Occipital lobe (tissue), 2 donors: Measurements from ENCODE around the gene YBEY. TPM values are rescaled to one million over a fixed set of nuclear protein-coding genes. Genes with fewer than 3 reads are reported as not detected.

Source experiments
- DNase-seq: peaks from one replicate; lab custom pipeline; 2025; lab: John Stamatoyannopoulos, UW
- total RNA-seq: library from RNA; depleted of rRNA; stranded (reverse); fragments of >200 nt; gene quantifications from one replicate; pipeline ENCODE4 v1.2.3, GENCODE V29; 2014

YBEY gene
- total RNA-seq, 1 donor from 2014 or later = 11.7 TPM

DNA sequence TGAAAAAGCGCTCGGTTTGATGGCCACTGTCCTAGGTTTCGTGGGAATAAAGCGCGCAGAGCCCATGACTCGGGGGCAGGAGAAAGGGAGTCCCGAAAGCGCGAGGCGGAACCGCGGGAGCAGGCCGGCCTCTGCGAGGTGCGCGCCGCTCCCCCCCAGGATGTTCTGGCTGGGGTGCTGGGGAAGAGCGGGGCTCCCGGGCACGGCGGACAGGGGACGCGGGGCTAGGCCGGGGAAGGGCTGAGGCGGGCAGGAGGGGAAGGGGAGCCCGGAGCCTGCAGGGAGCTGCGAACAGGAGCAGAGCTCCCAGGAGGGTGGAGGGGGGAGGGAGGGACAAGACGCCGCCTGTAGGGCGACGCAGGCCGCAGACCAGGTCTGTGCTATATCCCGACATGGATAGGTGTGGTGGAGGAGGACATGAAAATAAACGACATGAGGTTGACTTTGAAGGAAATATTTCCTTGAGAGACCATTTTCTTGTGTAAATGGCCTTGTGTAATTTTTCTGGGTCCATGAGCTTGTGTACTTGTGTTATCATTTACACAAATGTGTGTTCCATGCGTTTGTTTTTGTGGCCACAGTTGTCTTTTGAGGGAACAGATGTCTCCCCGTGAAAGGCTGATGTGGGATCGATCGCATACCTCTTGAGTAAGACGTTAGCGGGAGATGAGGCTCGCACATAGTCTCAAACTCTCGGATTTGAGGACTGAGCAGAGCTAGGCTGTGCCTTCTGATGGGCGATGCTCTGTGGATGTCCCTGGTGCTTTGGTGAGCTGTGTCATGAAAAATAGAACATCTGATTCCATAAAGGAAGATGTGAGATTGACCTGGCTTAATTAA, 39.2 kb downstream of the YBEY start:
- DNase-seq = peak; percentile 22

GRCh38 chr21:46326110-46326703, 40.1 kb downstream of the YBEY start:
- DNase-seq = no peak

DNA sequence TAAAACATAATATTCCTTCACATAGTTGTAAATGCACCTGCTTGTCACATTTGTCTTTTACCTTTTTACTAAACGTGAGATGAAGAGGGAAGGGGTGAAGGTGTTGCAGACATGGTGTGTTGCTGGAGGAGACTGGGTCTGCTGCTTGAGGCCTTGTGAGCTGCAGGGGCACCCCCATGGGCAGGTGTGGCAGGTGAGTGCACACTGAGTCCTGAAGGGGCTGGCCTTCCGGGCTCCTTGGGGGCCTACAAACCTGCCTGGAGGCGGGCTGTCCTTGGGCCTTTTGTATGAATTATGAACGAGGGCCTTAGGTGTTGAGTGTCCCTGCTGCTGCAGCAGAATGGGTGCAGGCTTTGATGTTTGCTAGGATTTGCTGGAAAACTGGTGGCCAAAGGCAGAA, 41.6 kb downstream of the YBEY start:
- no peak for DNase-seq

DNA sequence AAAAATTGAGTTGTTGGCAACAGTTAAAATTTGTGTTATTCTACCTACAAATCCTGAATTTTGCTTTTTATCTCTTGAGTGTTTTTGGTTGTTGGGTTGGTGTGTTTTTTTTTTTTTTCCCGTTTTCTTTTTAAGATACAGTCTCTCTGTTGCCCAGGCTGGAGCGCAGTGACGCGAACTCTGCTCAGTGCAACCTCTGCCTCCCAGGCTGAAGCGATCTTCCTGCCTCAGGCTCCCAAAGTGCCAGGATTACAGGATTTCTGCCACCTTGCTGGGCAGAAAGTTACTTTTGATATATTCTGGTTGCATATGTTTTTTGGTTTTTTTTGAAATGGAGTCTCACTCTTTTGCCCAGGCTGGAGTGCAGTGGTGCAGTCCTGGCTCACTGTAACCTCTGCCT, 42.0 kb downstream of the YBEY start:
- no peak for DNase-seq

DNA sequence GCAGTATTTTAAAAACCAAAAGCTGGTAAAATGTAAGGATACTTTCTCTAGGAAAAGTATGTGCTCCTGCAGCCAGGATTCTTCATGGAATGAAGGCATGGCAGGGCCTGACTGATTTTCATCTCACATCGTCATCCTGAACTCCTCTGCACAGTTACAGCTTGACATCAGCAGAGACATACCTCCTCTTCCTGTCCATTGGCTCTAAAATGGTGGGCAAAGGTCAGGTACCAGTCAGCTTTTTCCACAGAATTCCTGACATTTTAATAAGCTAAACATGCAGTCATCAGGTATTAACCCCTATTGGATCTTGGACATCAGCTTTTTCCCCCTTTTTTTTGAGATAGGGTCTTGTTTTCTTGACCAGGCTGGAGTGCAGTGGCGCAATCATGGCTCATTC, 43.7 kb downstream of the YBEY start:
- DNase-seq = no peak

DNA sequence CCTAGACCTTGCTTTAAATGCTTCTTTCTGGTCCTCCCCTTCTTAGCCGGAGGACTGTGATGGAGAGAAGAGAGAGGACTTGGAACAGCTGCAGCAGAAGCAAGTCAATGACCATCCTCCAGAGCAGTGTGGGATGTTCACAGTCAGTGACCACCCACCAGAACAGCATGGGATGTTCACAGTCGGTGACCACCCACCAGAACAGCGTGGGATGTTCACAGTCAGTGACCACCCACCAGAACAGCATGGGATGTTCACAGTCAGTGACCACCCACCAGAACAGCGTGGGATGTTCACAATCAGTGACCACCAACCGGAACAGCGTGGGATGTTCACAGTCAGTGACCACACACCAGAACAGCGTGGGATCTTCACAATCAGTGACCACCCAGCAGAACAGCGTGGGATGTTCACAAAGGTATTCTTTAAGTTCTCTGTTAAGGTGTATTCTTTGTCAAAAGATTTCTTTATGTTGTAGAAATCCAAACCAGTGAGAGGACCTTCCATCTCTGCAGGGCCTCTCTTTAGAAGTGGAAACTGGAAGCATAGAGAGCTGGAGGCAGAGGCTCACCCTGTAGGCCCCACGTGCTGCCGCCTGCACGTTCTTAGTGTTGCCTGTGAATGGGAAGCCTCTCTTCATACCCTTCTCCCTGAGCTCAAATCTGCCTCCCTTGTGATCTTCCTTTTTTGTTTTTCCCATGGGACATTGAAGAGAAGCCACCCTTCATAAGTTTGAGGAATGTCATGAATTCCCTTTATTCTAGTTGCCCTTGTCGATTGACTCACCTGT, 48.4 kb downstream of the YBEY start:
- peak; percentile 16 for DNase-seq

DNA sequence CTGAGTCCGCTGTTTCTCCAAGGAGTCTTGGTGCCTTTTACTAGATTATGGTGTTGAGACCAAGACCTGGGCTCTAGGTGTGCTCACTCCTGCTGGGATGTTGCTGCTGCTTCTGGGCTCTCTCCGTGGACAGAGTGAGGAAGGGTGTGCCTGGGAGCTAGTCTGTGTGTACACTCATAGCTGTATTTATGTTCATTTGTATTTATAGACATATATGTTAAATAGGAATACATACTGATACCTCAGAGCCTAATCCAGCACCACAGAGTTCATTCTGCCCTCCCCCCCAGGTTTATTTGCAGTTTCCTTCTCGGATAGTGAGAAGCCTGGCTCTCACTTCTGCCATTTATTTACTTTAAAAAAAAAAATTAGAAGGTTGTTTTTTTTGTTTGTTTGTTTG, 50.5 kb downstream of the YBEY start:
- DNase-seq = no peak

DNA sequence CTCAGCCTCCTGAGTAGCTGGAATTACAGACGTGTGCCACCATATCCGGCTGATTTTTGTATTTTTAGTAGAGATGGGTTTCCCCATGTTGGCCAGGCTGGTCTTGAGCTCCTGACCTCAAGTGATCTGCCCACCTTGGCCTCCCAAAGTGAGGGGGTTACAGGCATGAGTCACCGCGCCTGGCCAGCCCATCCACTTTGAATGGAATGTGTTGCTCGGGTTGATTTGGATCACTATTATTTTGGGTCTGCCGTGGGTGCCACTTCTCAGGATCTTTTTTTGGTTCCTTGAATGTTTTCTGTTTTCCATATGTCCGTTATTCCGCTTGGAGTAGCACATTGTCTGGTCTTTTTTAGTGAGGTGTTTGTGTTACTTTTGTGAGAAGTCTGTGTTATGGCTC, 54.9 kb downstream of the YBEY start:
- no peak for DNase-seq

- DNase-seq = no peak
Measured at GRCh38 chr21:46344219-46344915, 58.2 kb downstream of the YBEY start.

GRCh38 chr21:46345861-46346260, 59.7 kb downstream of the YBEY start:
- no peak for DNase-seq

GRCh38 chr21:46346296-46347202, 60.4 kb downstream of the YBEY start:
- no peak for DNase-seq

DNA sequence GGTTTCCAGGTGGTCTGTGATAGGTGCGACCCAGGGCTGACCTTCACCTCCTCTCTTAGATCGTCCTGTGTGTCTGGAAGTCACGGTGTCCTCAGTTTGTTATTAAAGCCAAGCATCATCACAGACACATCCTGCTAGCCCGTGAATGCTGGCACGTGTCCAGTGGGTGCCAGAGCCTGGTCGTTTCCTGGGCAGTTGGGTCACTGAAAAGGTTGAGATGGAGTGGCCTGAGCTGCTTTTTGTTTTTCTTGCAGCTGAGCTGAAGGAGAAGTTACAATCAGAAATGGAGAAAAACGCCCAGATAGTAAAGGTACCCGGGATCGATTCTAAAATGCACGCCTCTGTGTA, 61.0 kb downstream of the YBEY start:
- DNase-seq = no peak

Other genes with a start within 250 kb of the YBEY start
- 37.1 TPM for gene COL6A2, start 188.2 kb upstream of the YBEY start, total RNA-seq
- not detected for gene FTCD, start 130.8 kb upstream of the YBEY start, total RNA-seq
- gene SPATC1L, start 101.9 kb upstream of the YBEY start, total RNA-seq = 2.8 TPM
- 52.7 TPM for gene LSS, start 57.6 kb upstream of the YBEY start, total RNA-seq
- gene MCM3AP, start 731 bp upstream of the YBEY start, total RNA-seq = 82.7 TPM
- 3.0 TPM for gene C21orf58, start 37.5 kb downstream of the YBEY start, total RNA-seq
- 18.4 TPM for gene PCNT, start 37.8 kb downstream of the YBEY start, total RNA-seq
- 26.8 TPM for gene DIP2A, start 172.5 kb downstream of the YBEY start, total RNA-seq